Subcutaneous adipose tissue (tissue), 4 donors: ENCODE measurements around the gene ULK4. TPM values are rescaled to one million over a fixed set of nuclear protein-coding genes. Genes with fewer than 3 reads are reported as not detected.

Experiments used
- total RNA-seq, 4 donors: library from RNA; depleted of rRNA; stranded (reverse); fragments of >200 nt; gene quantifications; one replicate each; pipeline ENCODE4 v1.1.0, GENCODE V29; 2016
- TF ChIP-seq, protein P1 (sequence below): fragments of 450-650 bp; IDR thresholded peaks from one replicate; pipeline ENCODE4 v1.5.1; 2016; ENCODE audit warnings: low read depth, mild to moderate bottlenecking, control low read depth, antibody characterized with exemption, moderate library complexity

ULK4 gene
- total RNA-seq, 4 donors from 2014 or later: 10.6 to 32.0 (median 22.6) TPM

DNA sequence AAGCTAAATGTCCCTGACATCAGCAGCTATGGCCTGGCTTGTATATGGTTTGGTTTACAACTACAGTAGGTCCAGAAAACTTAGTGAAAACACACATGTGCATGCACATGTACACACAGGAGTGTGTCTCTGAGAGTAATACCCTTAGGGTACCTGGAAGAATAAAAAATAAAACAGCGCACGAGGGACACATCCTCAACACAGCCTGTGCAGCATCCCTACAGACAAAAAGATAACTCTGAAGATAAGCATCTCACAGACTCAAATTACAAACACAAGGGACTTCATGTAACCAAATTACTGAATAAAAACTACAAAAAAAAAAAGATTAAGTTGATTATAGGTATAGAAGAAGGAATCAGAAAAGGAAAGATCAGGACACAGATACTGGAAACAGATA, 653.8 kb downstream of the ULK4 start:
- TF ChIP-seq, protein P1, sequence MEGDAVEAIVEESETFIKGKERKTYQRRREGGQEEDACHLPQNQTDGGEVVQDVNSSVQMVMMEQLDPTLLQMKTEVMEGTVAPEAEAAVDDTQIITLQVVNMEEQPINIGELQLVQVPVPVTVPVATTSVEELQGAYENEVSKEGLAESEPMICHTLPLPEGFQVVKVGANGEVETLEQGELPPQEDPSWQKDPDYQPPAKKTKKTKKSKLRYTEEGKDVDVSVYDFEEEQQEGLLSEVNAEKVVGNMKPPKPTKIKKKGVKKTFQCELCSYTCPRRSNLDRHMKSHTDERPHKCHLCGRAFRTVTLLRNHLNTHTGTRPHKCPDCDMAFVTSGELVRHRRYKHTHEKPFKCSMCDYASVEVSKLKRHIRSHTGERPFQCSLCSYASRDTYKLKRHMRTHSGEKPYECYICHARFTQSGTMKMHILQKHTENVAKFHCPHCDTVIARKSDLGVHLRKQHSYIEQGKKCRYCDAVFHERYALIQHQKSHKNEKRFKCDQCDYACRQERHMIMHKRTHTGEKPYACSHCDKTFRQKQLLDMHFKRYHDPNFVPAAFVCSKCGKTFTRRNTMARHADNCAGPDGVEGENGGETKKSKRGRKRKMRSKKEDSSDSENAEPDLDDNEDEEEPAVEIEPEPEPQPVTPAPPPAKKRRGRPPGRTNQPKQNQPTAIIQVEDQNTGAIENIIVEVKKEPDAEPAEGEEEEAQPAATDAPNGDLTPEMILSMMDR: no peak

DNA sequence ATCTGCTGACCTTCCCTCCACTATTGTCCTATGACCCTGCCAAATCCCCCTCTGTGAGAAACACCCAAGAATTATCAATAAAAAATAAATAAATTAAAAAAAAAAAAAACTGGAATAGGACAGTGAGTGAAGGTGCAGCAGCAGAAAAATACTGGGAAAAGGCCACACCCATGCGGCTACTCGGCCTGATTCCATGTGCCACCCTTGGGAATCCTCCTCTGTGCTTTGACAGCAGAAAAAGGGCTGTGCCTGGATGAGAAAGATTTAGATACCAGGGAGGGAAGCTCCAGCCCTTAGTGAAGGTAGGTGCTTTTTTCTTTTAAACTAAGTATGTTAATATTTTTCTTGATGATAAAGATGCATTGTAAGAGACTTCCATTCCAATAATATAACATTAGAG, 654.8 kb downstream of the ULK4 start:
- TF ChIP-seq, protein P1: no peak

DNA sequence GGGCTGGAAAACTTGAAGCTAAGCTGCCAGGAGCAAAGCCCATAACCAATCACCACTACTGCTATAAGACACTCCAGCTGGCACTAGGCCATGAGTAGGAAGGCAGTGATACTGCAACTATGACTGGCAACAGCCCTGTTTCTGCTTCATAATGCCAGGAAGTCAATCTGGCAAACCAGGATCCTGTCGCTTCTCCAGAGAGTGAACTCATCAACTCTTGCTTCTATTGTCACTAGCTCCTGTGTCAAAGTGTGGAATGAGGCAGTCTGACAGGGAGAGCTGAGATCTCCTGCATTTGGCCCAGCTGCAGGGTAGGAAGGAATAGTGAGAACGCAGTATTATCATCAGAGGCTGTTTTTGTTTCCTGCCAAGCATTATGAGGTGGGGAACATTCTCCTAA, 657.3 kb downstream of the ULK4 start:
- TF ChIP-seq, protein P1: no peak

DNA sequence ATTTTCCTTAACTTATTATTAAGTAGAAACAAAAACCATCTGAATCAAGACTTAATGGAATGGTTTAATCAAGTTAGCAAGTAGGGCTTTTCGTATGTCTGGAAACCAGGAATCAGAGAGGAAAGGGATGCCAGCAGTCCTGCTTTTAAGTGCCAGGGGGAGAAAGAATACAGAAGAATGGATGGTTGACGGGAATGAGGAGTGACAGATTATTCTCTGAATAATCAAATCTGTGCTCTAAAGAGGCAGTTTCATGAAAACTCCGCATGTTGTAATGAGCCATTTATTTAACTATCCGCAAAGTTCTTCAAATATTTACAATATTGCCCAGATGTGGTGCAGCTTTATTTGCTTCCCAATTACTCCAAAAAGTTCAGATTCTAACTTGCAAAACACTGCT, 659.6 kb downstream of the ULK4 start:
- TF ChIP-seq, protein P1: no peak

DNA sequence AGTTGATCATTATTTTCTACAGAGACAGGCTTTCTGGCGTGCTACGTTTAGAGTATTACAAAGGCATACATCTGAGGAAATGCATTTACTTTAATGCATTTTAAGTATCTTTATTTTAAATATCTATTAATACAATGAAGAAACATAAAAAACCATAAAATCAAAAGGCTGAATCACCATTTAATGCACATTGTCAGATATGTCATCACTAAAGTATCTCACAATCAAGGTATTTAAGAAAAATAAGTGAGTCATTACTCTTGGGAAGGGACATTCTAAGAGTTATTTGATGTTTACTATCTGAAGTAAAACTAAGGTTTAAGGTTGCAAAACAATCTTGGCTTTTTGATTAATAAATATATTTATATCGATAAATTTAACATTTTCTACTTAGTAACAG, 660.4 kb downstream of the ULK4 start:
- TF ChIP-seq, protein P1: no peak

DNA sequence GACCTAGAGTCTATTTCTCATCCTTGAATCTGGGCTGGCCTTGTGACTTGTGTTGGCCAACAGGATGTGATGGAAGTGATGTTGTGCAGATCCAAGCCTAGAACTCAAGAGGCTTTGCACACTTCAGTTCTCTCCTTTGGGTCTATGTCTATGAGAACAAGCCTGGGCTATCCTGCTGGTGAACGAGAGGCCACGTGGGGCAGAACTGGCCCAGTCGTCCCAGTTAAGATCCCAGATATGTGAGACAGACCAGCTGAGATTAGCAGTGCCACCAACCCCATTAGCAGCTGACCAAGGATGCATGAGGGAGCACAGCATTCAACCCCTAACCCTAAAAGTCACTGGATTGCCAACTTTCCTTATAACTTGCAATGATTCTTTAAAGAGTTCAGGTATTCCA, 662.9 kb downstream of the ULK4 start:
- TF ChIP-seq, protein P1: no peak

DNA sequence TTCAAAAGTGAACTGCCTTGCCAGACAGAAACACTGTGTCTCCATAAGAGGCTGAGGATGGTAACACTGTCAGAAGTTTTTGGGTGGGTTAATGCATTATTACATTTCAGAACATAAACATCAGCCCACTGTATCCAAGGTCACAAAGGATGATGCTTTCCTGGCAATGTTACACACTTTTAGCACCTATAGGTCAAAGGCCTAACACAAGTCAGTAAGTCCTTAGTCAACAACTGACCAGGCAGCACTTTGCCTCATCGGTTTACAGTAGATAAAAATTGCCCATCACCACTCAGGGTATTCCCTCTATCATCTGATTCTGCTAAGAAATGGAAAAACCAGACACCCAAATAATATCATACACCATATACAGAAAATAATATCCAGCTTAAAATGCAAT, 664.2 kb downstream of the ULK4 start:
- TF ChIP-seq, protein P1: no peak
